Activated B cell treated with CpG ODN at 0.5 μM for 24 hours (primary cell): ENCODE results near the gene RBM20. TPM values are rescaled to one million over a fixed set of nuclear protein-coding genes. Genes with fewer than 3 reads are reported as not detected.

Source experiments
- ATAC-seq: fragments of 200-7000 bp; cut with Tn5 transposase; one replicate; pipeline ENCODE4 v1.10.0; 2021; ENCODE audit warnings: low read depth, mild to moderate bottlenecking, moderate library complexity
- CTCF ChIA-PET: fragments of 350-600 bp; sonication (Branson Sonifier 250); formaldehyde crosslinking; loops from one replicate; lab custom pipeline; 2021; ENCODE audit warnings: antibody characterized with exemption; lab: Charles Lee
- POLR2A ChIA-PET: fragments of 350-600 bp; sonication (Branson Sonifier 250); formaldehyde crosslinking; loops from one replicate; lab custom pipeline; 2021; ENCODE audit warnings: antibody characterized with exemption; lab: Charles Lee
- DNase-seq: peaks from one replicate; pipeline ENCODE4 v3.0.0; 2022
- H3K27ac Mint-ChIP-seq: one replicate; pipeline ENCODE4 v1.8.0; 2020; ENCODE audit warnings: mixed read lengths
- H3K27me3 Mint-ChIP-seq: one replicate; pipeline ENCODE4 v1.8.0; 2021; ENCODE audit warnings: mixed read lengths
- H3K36me3 Mint-ChIP-seq: one replicate; pipeline ENCODE4 v1.8.0; 2021; ENCODE audit warnings: low read depth, mixed read lengths
- H3K4me1 Mint-ChIP-seq: one replicate; pipeline ENCODE4 v1.8.0; 2021; ENCODE audit warnings: mixed read lengths
- H3K4me3 Mint-ChIP-seq: one replicate; pipeline ENCODE4 v1.8.0; 2020; ENCODE audit warnings: mild to moderate bottlenecking, mixed read lengths
- H3K9me3 Mint-ChIP-seq: one replicate; pipeline ENCODE4 v1.8.0; 2020; ENCODE audit warnings: mixed read lengths
- CTCF ChIP-seq: fragments of 200-600 bp; IDR thresholded peaks from one replicate; pipeline ENCODE4 v1.8.0; 2022; ENCODE audit warnings: antibody characterized with exemption, mild to moderate bottlenecking
- intact Hi-C: fragments of 100-400 bp; cut with micrococcal nuclease; formaldehyde crosslinking; loops from one replicate; pipeline ENCODE4 v1.15.1; 2024
- total RNA-seq: library from RNA; stranded (reverse); gene quantifications from 2 replicates; pipeline ENCODE4 v1.2.3, GENCODE V29; 2022

The RBM20 gene
- total RNA-seq, 1 donor from 2014 or later: 0.02 TPM

- ChIA-PET CTCF (no interaction called here), POLR2A (no interaction called here)
- Mint-ChIP-seq H3K36me3 (no peaks in the 10 kb centered on the region), H3K9me3 (no peaks in the 10 kb centered on the region), H3K27ac (no peak overlapping the region), H3K27me3 (peaks cover 7% of the 10 kb centered on the region), H3K4me1 (peaks cover 11% of the 10 kb centered on the region), H3K4me3 (no peak overlapping the region)
- no peak for TF ChIP-seq CTCF
- intact Hi-C loops: no loop called here
- no peak for DNase-seq
- ATAC-seq: no peak
Observed at GRCh38 chr10:110775406-110775805, 131.3 kb downstream of the RBM20 start.

GRCh38 chr10:110777017-110777416, 132.9 kb downstream of the RBM20 start:
- Mint-ChIP-seq H3K9me3 (no peaks in the 10 kb centered on the region), H3K36me3 (no peaks in the 10 kb centered on the region), H3K27ac (no peak overlapping the region), H3K4me1 (peaks cover 11% of the 10 kb centered on the region), H3K27me3 (peaks cover 10% of the 10 kb centered on the region), H3K4me3 (no peak overlapping the region)
- ATAC-seq (no peak), DNase-seq (no peak)
- intact Hi-C loops: no loop called here
- TF ChIP-seq CTCF: no peak
- CTCF ChIA-PET: no interaction called here
- POLR2A ChIA-PET: no interaction called here

- no peak overlapping the region for H3K27ac Mint-ChIP-seq
Observed at GRCh38 chr10:110777661-110778060, 133.5 kb downstream of the RBM20 start.

GRCh38 chr10:110778211-110778610, 134.1 kb downstream of the RBM20 start:
- Mint-ChIP-seq H3K27ac (no peak overlapping the region), H3K27me3 (peaks cover 10% of the 10 kb centered on the region), H3K9me3 (no peaks in the 10 kb centered on the region), H3K4me3 (no peak overlapping the region), H3K36me3 (no peaks in the 10 kb centered on the region), H3K4me1 (peaks cover 11% of the 10 kb centered on the region)
- ATAC-seq (no peak), DNase-seq (no peak)
- intact Hi-C loops: no loop called here
- CTCF ChIA-PET: no interaction called here
- POLR2A ChIA-PET: no interaction called here
- no peak for TF ChIP-seq CTCF

More at GRCh38 chr10:110777661-110778060, 133.5 kb downstream of the RBM20 start:
- POLR2A ChIA-PET: no interaction called here
- no peak for TF ChIP-seq CTCF
- H3K4me3 Mint-ChIP-seq: no peak overlapping the region
- no peaks in the 10 kb centered on the region for H3K36me3 Mint-ChIP-seq
- peaks cover 10% of the 10 kb centered on the region for H3K27me3 Mint-ChIP-seq
- no peak for ATAC-seq
- CTCF ChIA-PET: no interaction called here
- DNase-seq: no peak
- no peaks in the 10 kb centered on the region for H3K9me3 Mint-ChIP-seq
- intact Hi-C loops: no loop called here
- H3K4me1 Mint-ChIP-seq: peaks cover 11% of the 10 kb centered on the region

- intact Hi-C loops: no loop called here
- ATAC-seq (no peak), DNase-seq (no peak)
- H3K27ac Mint-ChIP-seq: no peak overlapping the region
- ChIA-PET CTCF (no interaction called here), POLR2A (interaction anchor here (0.5 kb wide), 1 partner anchor 569 kb away, joined by 5 read pairs; no protein-coding TSS in a partner anchor)
- no peaks in the 10 kb centered on the region for H3K9me3 Mint-ChIP-seq
- peaks cover 2% of the 10 kb centered on the region for H3K4me1 Mint-ChIP-seq
- no peak overlapping the region for H3K4me3 Mint-ChIP-seq
- TF ChIP-seq CTCF: no peak
- peaks cover 10% of the 10 kb centered on the region for H3K27me3 Mint-ChIP-seq
- no peaks in the 10 kb centered on the region for H3K36me3 Mint-ChIP-seq
Observed at GRCh38 chr10:110779489-110779888, 135.4 kb downstream of the RBM20 start.
